H1 (cell line): ENCODE results near the gene ASTN2. TPM values are rescaled to one million over a fixed set of nuclear protein-coding genes. Genes with fewer than 3 reads are reported as not detected.
A peak's percentile ranks its signal among the peaks of the same experiment; 100 is the strongest.

ENCODE experiments used
- CHD2 ChIP-seq: IDR thresholded peaks from 2 replicates; pipeline ENCODE4 v1.6.1; 2012; ENCODE audit warnings: low read length, improper control_type of control experiment
- EGR1 ChIP-seq: IDR thresholded peaks from 2 replicates; pipeline ENCODE4 v1.6.1; 2011; ENCODE audit warnings: low read depth, low read length, borderline replicate concordance
- JUN ChIP-seq: IDR thresholded peaks from 2 replicates; pipeline ENCODE4 v1.6.1; 2011; ENCODE audit warnings: low read depth, mild to moderate bottlenecking, improper control_type of control experiment, low read length
- POLR2A ChIP-seq, 2 experiments: IDR thresholded peaks; 1 replicate in 1 of 2; 2 replicates in 1 of 2; pipeline ENCODE4 v1.6.1; 2011; ENCODE audit warnings: low read depth in 2 of 2, low read length in 2 of 2, mild to moderate bottlenecking in 2 of 2; ENCODE audit errors: control extremely low read depth in 1 of 2
- RNF2 ChIP-seq: fragments of 200-900, 300-1000 bp; sonication (generic); IDR thresholded peaks from 2 replicates; pipeline ENCODE4 v1.7.1; 2016; ENCODE audit warnings: borderline replicate concordance, low read depth, mild to moderate bottlenecking, antibody characterized with exemption, low read length; ENCODE audit not compliant: poor library complexity, severe bottlenecking; ENCODE audit errors: missing control alignments
- USF2 ChIP-seq: IDR thresholded peaks from 2 replicates; pipeline ENCODE4 v1.6.1; 2011; ENCODE audit warnings: low read length, improper control_type of control experiment
- polyA plus RNA-seq, 7 experiments: library from polyadenylated mRNA; depleted of rRNA in 3 of 7; stranded (reverse) in 5 of 7; unstranded in 2 of 7; fragments of >200 nt in 5 of 7; fragments of 200-250 nt in 2 of 7; gene quantifications; 1 replicate in 5 of 7; 2 replicates in 1 of 7; 4 replicates in 1 of 7; pipeline versions ENCODE4 v1.2.1 to v1.2.3, GENCODE V29; 2011 to 2013; ENCODE audit warnings: missing spikeins in 2 of 7, mixed read lengths in 2 of 7
- total RNA-seq: library from RNA; stranded (reverse); fragmentation: NEBNext Ultra II Directional; extraction: Animal tissue kit (Norgen Biotek cat#: 25700); gene quantifications from 2 replicates; pipeline ENCODE4 v1.2.1, GENCODE V29; 2021
- TF ChIP-seq, protein P1 (sequence below): fragments of 300-600 bp; sonication (generic); IDR thresholded peaks from 2 replicates; pipeline ENCODE4 v1.7.1; 2012; ENCODE audit warnings: low read length, moderate library complexity, mild to moderate bottlenecking, inconsistent platforms; ENCODE audit not compliant: insufficient replicate concordance

ASTN2 gene
- total and polyA plus RNA-seq, 2 of the 8 experiments (the other 6 are each of a cell fraction or from before 2014, with no cell fraction given), result 8.2 to 13.7 TPM

- TF ChIP-seq USF2, result no peak
- TF ChIP-seq EGR1, result 0 out of 2 replicates have a peak, but pooled peaks have one; percentile 39
- no peak for TF ChIP-seq CHD2
- TF ChIP-seq JUN, result no peak
- no peak for TF ChIP-seq RNF2
- TF ChIP-seq POLR2A (IDR thresholded peaks at IDR 0.05; ENCODE audit: control extremely low read depth in 1 of 2, low read depth in 2 of 2, low read length in 2 of 2), result peak in 1 of 2 experiments; percentile 58; a peak in 2 of 3 replicates
- TF ChIP-seq, protein P1, sequence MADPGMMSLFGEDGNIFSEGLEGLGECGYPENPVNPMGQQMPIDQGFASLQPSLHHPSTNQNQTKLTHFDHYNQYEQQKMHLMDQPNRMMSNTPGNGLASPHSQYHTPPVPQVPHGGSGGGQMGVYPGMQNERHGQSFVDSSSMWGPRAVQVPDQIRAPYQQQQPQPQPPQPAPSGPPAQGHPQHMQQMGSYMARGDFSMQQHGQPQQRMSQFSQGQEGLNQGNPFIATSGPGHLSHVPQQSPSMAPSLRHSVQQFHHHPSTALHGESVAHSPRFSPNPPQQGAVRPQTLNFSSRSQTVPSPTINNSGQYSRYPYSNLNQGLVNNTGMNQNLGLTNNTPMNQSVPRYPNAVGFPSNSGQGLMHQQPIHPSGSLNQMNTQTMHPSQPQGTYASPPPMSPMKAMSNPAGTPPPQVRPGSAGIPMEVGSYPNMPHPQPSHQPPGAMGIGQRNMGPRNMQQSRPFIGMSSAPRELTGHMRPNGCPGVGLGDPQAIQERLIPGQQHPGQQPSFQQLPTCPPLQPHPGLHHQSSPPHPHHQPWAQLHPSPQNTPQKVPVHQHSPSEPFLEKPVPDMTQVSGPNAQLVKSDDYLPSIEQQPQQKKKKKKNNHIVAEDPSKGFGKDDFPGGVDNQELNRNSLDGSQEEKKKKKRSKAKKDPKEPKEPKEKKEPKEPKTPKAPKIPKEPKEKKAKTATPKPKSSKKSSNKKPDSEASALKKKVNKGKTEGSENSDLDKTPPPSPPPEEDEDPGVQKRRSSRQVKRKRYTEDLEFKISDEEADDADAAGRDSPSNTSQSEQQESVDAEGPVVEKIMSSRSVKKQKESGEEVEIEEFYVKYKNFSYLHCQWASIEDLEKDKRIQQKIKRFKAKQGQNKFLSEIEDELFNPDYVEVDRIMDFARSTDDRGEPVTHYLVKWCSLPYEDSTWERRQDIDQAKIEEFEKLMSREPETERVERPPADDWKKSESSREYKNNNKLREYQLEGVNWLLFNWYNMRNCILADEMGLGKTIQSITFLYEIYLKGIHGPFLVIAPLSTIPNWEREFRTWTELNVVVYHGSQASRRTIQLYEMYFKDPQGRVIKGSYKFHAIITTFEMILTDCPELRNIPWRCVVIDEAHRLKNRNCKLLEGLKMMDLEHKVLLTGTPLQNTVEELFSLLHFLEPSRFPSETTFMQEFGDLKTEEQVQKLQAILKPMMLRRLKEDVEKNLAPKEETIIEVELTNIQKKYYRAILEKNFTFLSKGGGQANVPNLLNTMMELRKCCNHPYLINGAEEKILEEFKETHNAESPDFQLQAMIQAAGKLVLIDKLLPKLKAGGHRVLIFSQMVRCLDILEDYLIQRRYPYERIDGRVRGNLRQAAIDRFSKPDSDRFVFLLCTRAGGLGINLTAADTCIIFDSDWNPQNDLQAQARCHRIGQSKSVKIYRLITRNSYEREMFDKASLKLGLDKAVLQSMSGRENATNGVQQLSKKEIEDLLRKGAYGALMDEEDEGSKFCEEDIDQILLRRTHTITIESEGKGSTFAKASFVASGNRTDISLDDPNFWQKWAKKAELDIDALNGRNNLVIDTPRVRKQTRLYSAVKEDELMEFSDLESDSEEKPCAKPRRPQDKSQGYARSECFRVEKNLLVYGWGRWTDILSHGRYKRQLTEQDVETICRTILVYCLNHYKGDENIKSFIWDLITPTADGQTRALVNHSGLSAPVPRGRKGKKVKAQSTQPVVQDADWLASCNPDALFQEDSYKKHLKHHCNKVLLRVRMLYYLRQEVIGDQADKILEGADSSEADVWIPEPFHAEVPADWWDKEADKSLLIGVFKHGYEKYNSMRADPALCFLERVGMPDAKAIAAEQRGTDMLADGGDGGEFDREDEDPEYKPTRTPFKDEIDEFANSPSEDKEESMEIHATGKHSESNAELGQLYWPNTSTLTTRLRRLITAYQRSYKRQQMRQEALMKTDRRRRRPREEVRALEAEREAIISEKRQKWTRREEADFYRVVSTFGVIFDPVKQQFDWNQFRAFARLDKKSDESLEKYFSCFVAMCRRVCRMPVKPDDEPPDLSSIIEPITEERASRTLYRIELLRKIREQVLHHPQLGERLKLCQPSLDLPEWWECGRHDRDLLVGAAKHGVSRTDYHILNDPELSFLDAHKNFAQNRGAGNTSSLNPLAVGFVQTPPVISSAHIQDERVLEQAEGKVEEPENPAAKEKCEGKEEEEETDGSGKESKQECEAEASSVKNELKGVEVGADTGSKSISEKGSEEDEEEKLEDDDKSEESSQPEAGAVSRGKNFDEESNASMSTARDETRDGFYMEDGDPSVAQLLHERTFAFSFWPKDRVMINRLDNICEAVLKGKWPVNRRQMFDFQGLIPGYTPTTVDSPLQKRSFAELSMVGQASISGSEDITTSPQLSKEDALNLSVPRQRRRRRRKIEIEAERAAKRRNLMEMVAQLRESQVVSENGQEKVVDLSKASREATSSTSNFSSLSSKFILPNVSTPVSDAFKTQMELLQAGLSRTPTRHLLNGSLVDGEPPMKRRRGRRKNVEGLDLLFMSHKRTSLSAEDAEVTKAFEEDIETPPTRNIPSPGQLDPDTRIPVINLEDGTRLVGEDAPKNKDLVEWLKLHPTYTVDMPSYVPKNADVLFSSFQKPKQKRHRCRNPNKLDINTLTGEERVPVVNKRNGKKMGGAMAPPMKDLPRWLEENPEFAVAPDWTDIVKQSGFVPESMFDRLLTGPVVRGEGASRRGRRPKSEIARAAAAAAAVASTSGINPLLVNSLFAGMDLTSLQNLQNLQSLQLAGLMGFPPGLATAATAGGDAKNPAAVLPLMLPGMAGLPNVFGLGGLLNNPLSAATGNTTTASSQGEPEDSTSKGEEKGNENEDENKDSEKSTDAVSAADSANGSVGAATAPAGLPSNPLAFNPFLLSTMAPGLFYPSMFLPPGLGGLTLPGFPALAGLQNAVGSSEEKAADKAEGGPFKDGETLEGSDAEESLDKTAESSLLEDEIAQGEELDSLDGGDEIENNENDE, result peak; percentile 35
These were observed 943.6 kb downstream of the ASTN2 start (continued) for GRCh38 chr9:116471093-116471906.
